K562 (cell line): ENCODE measurements around the gene NOMO2. TPM values are rescaled to one million over a fixed set of nuclear protein-coding genes. Genes with fewer than 3 reads are reported as not detected.
"Not testable (repeated sequence)": the region's sequence is repeated elsewhere in the genome, so short reads cannot be mapped to it uniquely, and the experiment has no call there.

Experiments
- ATAC-seq: fragments of 200-7000 bp; cut with Tn5 transposase; 3 replicates; pipeline ENCODE4 v1.9.1; 2020; ENCODE audit warnings: moderate library complexity
- Bru-seq: library from RNA; stranded (reverse); fragments of 400-500 nt; gene quantifications from one replicate; lab custom pipeline; 2021; lab: Mats Ljungman, UMichigan
- BruChase-seq, 2 experiments: library from RNA; stranded (reverse); fragments of 400-500 nt; gene quantifications; one replicate each; lab custom pipeline; 2021; lab: Mats Ljungman, UMichigan
- BruUV-seq: library from RNA; stranded (reverse); fragments of 400-500 nt; replicated peaks from 2 replicates; lab custom pipeline; 2021; lab: Mats Ljungman, UMichigan
- CTCF ChIA-PET: fragments of 300-600 bp; formaldehyde crosslinking; extraction: SDS; loops from one replicate; lab custom pipeline; 2021; ENCODE audit warnings: low intra/inter-chr PET ratio; lab: Yijun Ruan, JAX
- POLR2A ChIA-PET: fragments of 300-600, 350-650 bp; sonication (Branson Sonifier 250); formaldehyde crosslinking; extraction: SDS; loops from one replicate; lab custom pipeline; 2021; ENCODE audit warnings: antibody characterized with exemption, inconsistent platforms; lab: Yijun Ruan, JAX
- DNase-seq, 4 experiments: peaks; one replicate each; pipeline versions ENCODE4 v3.0.0 to v3.0.0-alpha.2; 2011 to 2018; ENCODE audit warnings: low spot score in 3 of 4, mixed read lengths in 3 of 4; ENCODE audit errors: extremely low read depth in 1 of 4
- FAIRE-seq: peaks from 2 replicates; lab custom pipeline; 2011; peaks lifted over from hg19 to GRCh38; lab: Jason Lieb, UNC
- H2AFZ ChIP-seq: 2 replicates; pipeline ENCODE4 v1.6.0; 2011; ENCODE audit warnings: low read depth, low read length, control low read depth, inconsistent platforms
- H3K27ac ChIP-seq: fragments of 200-600 bp; 3 replicates; pipeline ENCODE4 v1.8.0; 2011; ENCODE audit warnings: low read depth, mild to moderate bottlenecking, control low read depth, inconsistent platforms, low read length, moderate library complexity, mixed read lengths; ENCODE audit errors: extremely low read depth
- H3K27me3 ChIP-seq, 2 experiments: fragments of 300-600 bp in 1 of 2; 2 replicates in 1 of 2; 3 replicates in 1 of 2; pipeline versions ENCODE4 v1.6.0 to v1.8.0; 2011; ENCODE audit warnings: inconsistent platforms in 2 of 2, low read length in 2 of 2, mild to moderate bottlenecking in 1 of 2, mixed read lengths in 1 of 2, moderate library complexity in 1 of 2; ENCODE audit not compliant: control insufficient read depth in 2 of 2, insufficient read depth in 2 of 2
- H3K36me3 ChIP-seq: fragments of 300-600 bp; 3 replicates; pipeline ENCODE4 v1.8.0; 2011; ENCODE audit warnings: mild to moderate bottlenecking, low read length, inconsistent platforms; ENCODE audit not compliant: control insufficient read depth, insufficient read depth
- H3K4me1 ChIP-seq, 2 experiments: fragments of 200-600 bp in 1 of 2; replicated peaks in 1 of 2; 2 replicates in 1 of 2; 3 replicates in 1 of 2; pipeline versions ENCODE4 v1.5.1 to v1.8.0; 2011; ENCODE audit warnings: inconsistent platforms in 2 of 2, low read length in 2 of 2, mild to moderate bottlenecking in 1 of 2, mixed read lengths in 1 of 2, moderate library complexity in 1 of 2; ENCODE audit not compliant: control insufficient read depth in 2 of 2, insufficient read depth in 2 of 2
- H3K4me2 ChIP-seq: 2 replicates; pipeline ENCODE4 v1.6.1; 2011; ENCODE audit warnings: low read length, control low read depth, inconsistent platforms, mixed read lengths; ENCODE audit not compliant: insufficient read depth
- H3K4me3 ChIP-seq: fragments of 200-600 bp; sonication (generic), shearing (Covaris generic); 2 replicates; pipeline ENCODE4 v1.5.1; 2016; ENCODE audit warnings: control low read depth, inconsistent platforms
- H3K79me2 ChIP-seq: fragments of 200-600 bp; 3 replicates; pipeline ENCODE4 v1.8.0; 2011; ENCODE audit warnings: low read length, inconsistent platforms; ENCODE audit not compliant: control insufficient read depth, insufficient read depth
- H3K9ac ChIP-seq, 2 experiments: 2 replicates each; pipeline versions ENCODE4 v1.6.0 to v1.6.1; 2011; ENCODE audit warnings: low read depth in 2 of 2, low read length in 2 of 2, control low read depth in 1 of 2, inconsistent platforms in 1 of 2, mild to moderate bottlenecking in 1 of 2, mixed read lengths in 1 of 2; ENCODE audit not compliant: insufficient read depth in 1 of 2
- H3K9me1 ChIP-seq: one replicate; pipeline ENCODE4 v1.6.0; 2011; ENCODE audit warnings: inconsistent platforms, mild to moderate bottlenecking, low read length, moderate library complexity; ENCODE audit not compliant: control insufficient read depth, insufficient read depth
- H3K9me3 ChIP-seq: replicated peaks from 2 replicates; pipeline ENCODE4 v1.5.1; 2011; ENCODE audit warnings: low read depth, low read length, inconsistent platforms; ENCODE audit not compliant: control insufficient read depth, insufficient read depth
- H4K20me1 ChIP-seq: replicated peaks from 2 replicates; pipeline ENCODE4 v1.6.1; 2011; ENCODE audit warnings: low read length, inconsistent platforms, mixed read lengths; ENCODE audit not compliant: control insufficient read depth, insufficient read depth
- MEIS2 ChIP-seq: fragments of 450-650 bp; IDR thresholded peaks from 2 replicates; pipeline ENCODE4 v1.6.1; 2014; ENCODE audit warnings: mild to moderate bottlenecking; ENCODE audit not compliant: partially characterized antibody
- NRF1 ChIP-seq, 2 experiments: fragments of 450-650 bp; IDR thresholded peaks in 1 of 2; conservative IDR thresholded peaks in 1 of 2; 2 replicates each; pipeline ENCODE4 v1.6.1; 2014; ENCODE audit warnings: mild to moderate bottlenecking in 2 of 2
- PHF8 ChIP-seq: fragments of 200-600 bp; sonication (generic); IDR thresholded peaks from 2 replicates; pipeline ENCODE4 v1.6.1; 2012; ENCODE audit warnings: mixed run types, mild to moderate bottlenecking, inconsistent platforms, low read length, moderate library complexity, borderline replicate concordance
- PKNOX1 ChIP-seq: fragments of 450-650 bp; IDR thresholded peaks from 2 replicates; pipeline ENCODE4 v1.6.1; 2016
- POLR2G ChIP-seq: fragments of 200-400 bp; formaldehyde crosslinking; IDR thresholded peaks from 2 replicates; pipeline ENCODE4 v1.6.1; 2017; ENCODE audit warnings: low read depth, mild to moderate bottlenecking, antibody characterized with exemption, low read length, moderate library complexity
- RBFOX2 ChIP-seq: fragments of 200-400 bp; formaldehyde crosslinking; IDR thresholded peaks from 2 replicates; pipeline ENCODE4 v1.6.1; 2017; ENCODE audit warnings: low read depth, mild to moderate bottlenecking, low read length, moderate library complexity
- WGBS: fragments of 100-300 bp; shearing (Covaris generic); methylation state at CpG from one replicate; pipeline ENCODE4 v1.1.6; 2016; ENCODE audit warnings: low coverage, mixed read lengths; ENCODE audit not compliant: insufficient coverage; ENCODE audit errors: missing lambda C conversion rate; 5-methylcytosine and 5-hydroxymethylcytosine counted together
- in situ Hi-C: fragments of 300-500 bp; cut with MboI; formaldehyde crosslinking; loops from 4 replicates; pipeline ENCODE4 v1.15.0; 2018; ENCODE audit warnings: inconsistent platforms, mixed read lengths
- intact Hi-C: fragments of 100-400 bp; cut with micrococcal nuclease; formaldehyde crosslinking; loops from 2 replicates; pipeline ENCODE4 v1.14.2; 2022
- long read RNA-seq, 3 experiments: library from polyadenylated mRNA in 2 of 3; library from RNA in 1 of 3; unstranded in 2 of 3; stranded (forward) in 1 of 3; transcript quantifications; one replicate each; pipeline ENCODE4 v2.0.0, GENCODE V29; 2019 to 2022
- polyA minus RNA-seq, 3 experiments: library from RNA; depleted of rRNA, polyadenylated mRNA; stranded (reverse); fragments of >200 nt; gene quantifications; 2 replicates each; pipeline ENCODE4 v1.2.3, GENCODE V29; 2011
- polyA plus RNA-seq, 8 experiments: library from polyadenylated mRNA; depleted of rRNA in 4 of 8; stranded (reverse) in 5 of 8; unstranded in 3 of 8; fragments of >200 nt; fragmentation: Nextera tagmentation in 2 of 8; fragmentation: Illumina TruSeq in 1 of 8; extraction: Ambion mirVana in 2 of 8; extraction: Trizol in 1 of 8; gene quantifications; 2 replicates each; pipeline versions ENCODE4 v1.2.1 to v1.2.3, GENCODE V29; 2011 to 2014; ENCODE audit warnings: inconsistent platforms in 1 of 8, missing spikeins in 1 of 8
- total RNA-seq, 7 experiments: library from RNA; depleted of rRNA in 6 of 7; stranded (reverse); fragments of >200 nt in 6 of 7; fragmentation: Illumina TruSeq in 2 of 7; extraction: Trizol in 2 of 7; gene quantifications; 2 replicates each; pipeline versions ENCODE4 v1.2.1 to v1.2.3, GENCODE V29; 2011 to 2021; ENCODE audit warnings: low replicate concordance in 1 of 7

Gene NOMO2, protein sequence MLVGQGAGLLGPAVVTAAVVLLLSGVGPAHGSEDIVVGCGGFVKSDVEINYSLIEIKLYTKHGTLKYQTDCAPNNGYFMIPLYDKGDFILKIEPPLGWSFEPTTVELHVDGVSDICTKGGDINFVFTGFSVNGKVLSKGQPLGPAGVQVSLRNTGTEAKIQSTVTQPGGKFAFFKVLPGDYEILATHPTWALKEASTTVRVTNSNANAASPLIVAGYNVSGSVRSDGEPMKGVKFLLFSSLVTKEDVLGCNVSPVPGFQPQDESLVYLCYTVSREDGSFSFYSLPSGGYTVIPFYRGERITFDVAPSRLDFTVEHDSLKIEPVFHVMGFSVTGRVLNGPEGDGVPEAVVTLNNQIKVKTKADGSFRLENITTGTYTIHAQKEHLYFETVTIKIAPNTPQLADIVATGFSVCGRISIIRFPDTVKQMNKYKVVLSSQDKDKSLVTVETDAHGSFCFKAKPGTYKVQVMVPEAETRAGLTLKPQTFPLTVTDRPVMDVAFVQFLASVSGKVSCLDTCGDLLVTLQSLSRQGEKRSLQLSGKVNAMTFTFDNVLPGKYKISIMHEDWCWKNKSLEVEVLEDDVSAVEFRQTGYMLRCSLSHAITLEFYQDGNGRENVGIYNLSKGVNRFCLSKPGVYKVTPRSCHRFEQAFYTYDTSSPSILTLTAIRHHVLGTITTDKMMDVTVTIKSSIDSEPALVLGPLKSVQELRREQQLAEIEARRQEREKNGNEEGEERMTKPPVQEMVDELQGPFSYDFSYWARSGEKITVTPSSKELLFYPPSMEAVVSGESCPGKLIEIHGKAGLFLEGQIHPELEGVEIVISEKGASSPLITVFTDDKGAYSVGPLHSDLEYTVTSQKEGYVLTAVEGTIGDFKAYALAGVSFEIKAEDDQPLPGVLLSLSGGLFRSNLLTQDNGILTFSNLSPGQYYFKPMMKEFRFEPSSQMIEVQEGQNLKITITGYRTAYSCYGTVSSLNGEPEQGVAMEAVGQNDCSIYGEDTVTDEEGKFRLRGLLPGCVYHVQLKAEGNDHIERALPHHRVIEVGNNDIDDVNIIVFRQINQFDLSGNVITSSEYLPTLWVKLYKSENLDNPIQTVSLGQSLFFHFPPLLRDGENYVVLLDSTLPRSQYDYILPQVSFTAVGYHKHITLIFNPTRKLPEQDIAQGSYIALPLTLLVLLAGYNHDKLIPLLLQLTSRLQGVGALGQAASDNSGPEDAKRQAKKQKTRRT
- total RNA-seq (2011; cell fraction: chromatin; rRNA removed; ENCODE audit: low replicate concordance), result 87.3 and 127 TPM in 2 replicates
- total RNA-seq (2011; cell fraction: nucleolus; rRNA removed), result 162 and 194 TPM in 2 replicates
- total RNA-seq (2011; cell fraction: nucleoplasm; rRNA removed), result 106 and 133 TPM in 2 replicates
- total RNA-seq (2014; rRNA removed) (55.8 and 62.2 TPM in 2 replicates), total RNA-seq (2014; rRNA removed; fragmentation: Illumina TruSeq; extraction: Trizol) (35.3 and 37.5 TPM in 2 replicates), total RNA-seq (2015; rRNA removed; fragmentation: Illumina TruSeq; extraction: Trizol) (54.3 and 56.6 TPM in 2 replicates), total RNA-seq (2021) (77.2 and 79.2 TPM in 2 replicates), polyA plus RNA-seq (2011; rRNA removed) (38.5 and 49.9 TPM in 2 replicates), polyA plus RNA-seq (2014; fragmentation: Illumina TruSeq; extraction: Trizol) (74.2 and 82.2 TPM in 2 replicates), polyA plus RNA-seq (2014; fragmentation: Nextera tagmentation; extraction: Ambion mirVana) (10 to 100 TPM; 25.2 to 35.9 TPM), polyA plus RNA-seq (2014; rRNA removed) (44.0 and 45.8 TPM in 2 replicates), polyA minus RNA-seq (2011; rRNA and poly(A)+ RNA removed) (46.5 and 61.9 TPM in 2 replicates), Bru-seq, nascent RNA (percentile 50 among the genes with signal in this experiment), BruChase-seq, experiment 1, labeled RNA remaining after a 2-hour chase (percentile 52 among the genes with signal in this experiment), BruChase-seq, experiment 2, labeled RNA remaining after a 6-hour chase (percentile 55 among the genes with signal in this experiment)
- polyA plus RNA-seq (2011; cell fraction: cytosol; rRNA removed), result 47.1 and 47.5 TPM in 2 replicates
- polyA plus RNA-seq (2011; cell fraction: nucleus; rRNA removed), result 65.3 and 68.6 TPM in 2 replicates
- polyA plus RNA-seq (2012), result 68.4 and 93.5 TPM in 2 replicates
- polyA minus RNA-seq (2011; cell fraction: cytosol; rRNA and poly(A)+ RNA removed), result 68.9 and 69.2 TPM in 2 replicates
- 14.0 and 26.8 TPM in 2 replicates for polyA minus RNA-seq (2011; cell fraction: nucleus; rRNA and poly(A)+ RNA removed)
- long read RNA-seq, experiment 1, full-length matches to known transcripts, result 158 of 253 reads
- long read RNA-seq, experiment 1, partial matches to known transcripts, result 71 of 253 reads
- long read RNA-seq, experiment 1, other reads (novel, unspliced or antisense), result 24 of 253 reads
- long read RNA-seq, experiment 2, full-length matches to known transcripts, result 15 of 41 reads
- long read RNA-seq, experiment 2, partial matches to known transcripts, result 19 of 41 reads
- long read RNA-seq, experiment 2, other reads (novel, unspliced or antisense), result 7 of 41 reads
- long read RNA-seq, experiment 3, full-length matches to known transcripts, result 10 of 19 reads
- long read RNA-seq, experiment 3, partial matches to known transcripts, result 6 of 19 reads
- long read RNA-seq, experiment 3, other reads (novel, unspliced or antisense), result 3 of 19 reads

DNA sequence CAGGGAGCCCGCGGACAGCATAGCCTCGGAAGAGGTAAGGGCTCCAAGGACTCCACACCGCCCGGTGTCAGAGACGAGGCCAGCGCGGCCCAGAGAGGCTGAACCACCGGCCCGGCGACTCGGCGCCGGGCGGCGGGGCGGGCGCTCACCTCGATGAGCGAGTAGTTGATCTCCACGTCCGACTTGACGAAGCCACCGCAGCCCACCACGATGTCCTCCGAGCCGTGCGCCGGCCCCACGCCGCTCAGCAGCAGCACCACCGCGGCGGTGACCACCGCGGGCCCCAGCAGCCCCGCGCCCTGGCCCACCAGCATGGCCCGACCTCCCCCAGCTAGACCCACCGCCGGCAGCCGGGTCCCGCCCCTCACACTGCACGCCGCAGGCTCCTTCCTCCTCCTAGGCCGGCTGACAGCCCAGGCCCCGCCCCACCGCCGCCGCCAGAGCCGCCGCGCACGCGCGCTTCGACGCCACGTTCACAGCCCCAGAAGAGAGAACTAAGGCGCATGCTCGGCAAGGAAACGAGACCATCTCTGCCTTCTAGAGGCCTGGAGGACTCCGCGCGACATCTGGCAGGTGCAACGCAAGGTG, at the start of gene NOMO2:
TSS of gene NOMO2 (minus strand) at position 371 of the 588 bp plus-strand sequence. CDS start at position 314, 57 bp downstream.
- H3K36me3 ChIP-seq, BruUV-seq, H3K9me3 ChIP-seq, H3K27ac ChIP-seq, H3K4me1 ChIP-seq, CTCF ChIA-PET, intact Hi-C loops, H2AFZ ChIP-seq, POLR2A ChIA-PET, H3K9me1 ChIP-seq, H4K20me1 ChIP-seq, in situ Hi-C loops, H3K27me3 ChIP-seq, FAIRE-seq: not testable (repeated sequence)
- peak; percentile 36; the same call in 1 of the 2 replicates for TF ChIP-seq PHF8
- TF ChIP-seq POLR2G, result peak; percentile 65
- peak; percentile 54 for TF ChIP-seq RBFOX2
- peak; percentile 86 to 89 for TF ChIP-seq NRF1 (conservative IDR thresholded peaks at IDR 0.05 in 1 of 2, IDR thresholded peaks at IDR 0.05 in 1 of 2)
- peak; percentile 51 for TF ChIP-seq MEIS2
- 0 out of 2 replicates have a peak, but pooled peaks have one; percentile 9 for TF ChIP-seq PKNOX1
- peak within 1 kb of the TSS; percentile 45 for H3K4me3 ChIP-seq
- H3K4me2 ChIP-seq, result peak within 1 kb of the TSS; percentile 52
- peak in 1 of 4 experiments; percentile 4 for DNase-seq
- H3K9ac ChIP-seq, result peak within 1 kb of the TSS; percentile 34 to 85; a peak in 2 of 4 replicates
- peak; percentile 99 for ATAC-seq
- H3K79me2 ChIP-seq, result peaks cover 10% of the 10 kb centered on the region
- 0% methylated on average over 12 of the region's 66 CpGs for WGBS
